HG02623 (cell line): ENCODE measurements around the gene SERTAD3.
"Not testable (repeated sequence)": the region's sequence is repeated elsewhere in the genome, so short reads cannot be mapped to it uniquely, and the experiment has no call there.

ENCODE experiments used
- ATAC-seq: cut with Tn5 transposase; IDR thresholded peaks from one replicate; pipeline ENCODE4 v1.9.1; 2021; ENCODE audit warnings: moderate library complexity; ENCODE audit not compliant: unreplicated experiment

The SERTAD3 gene

DNA sequence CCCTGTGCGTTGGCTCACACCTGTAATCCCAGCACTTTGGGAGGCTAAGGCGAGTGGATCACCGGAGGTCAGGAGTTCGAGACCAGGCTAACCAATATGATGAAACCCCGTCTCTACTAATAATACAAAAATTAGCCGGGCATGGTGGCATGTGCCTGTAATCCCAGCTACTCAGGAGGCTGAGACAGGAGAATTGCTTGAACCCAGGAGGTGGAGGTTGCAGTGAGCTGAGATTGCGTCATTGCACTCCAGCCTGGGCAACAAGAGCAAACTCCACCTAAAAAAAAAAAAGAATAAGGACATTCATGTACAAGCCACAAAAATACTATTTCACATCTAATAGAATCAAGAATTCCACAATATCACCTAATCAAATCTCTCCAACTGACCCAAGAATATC is 15.9 kb downstream of the SERTAD3 start:
- not testable (repeated sequence) for ATAC-seq

DNA sequence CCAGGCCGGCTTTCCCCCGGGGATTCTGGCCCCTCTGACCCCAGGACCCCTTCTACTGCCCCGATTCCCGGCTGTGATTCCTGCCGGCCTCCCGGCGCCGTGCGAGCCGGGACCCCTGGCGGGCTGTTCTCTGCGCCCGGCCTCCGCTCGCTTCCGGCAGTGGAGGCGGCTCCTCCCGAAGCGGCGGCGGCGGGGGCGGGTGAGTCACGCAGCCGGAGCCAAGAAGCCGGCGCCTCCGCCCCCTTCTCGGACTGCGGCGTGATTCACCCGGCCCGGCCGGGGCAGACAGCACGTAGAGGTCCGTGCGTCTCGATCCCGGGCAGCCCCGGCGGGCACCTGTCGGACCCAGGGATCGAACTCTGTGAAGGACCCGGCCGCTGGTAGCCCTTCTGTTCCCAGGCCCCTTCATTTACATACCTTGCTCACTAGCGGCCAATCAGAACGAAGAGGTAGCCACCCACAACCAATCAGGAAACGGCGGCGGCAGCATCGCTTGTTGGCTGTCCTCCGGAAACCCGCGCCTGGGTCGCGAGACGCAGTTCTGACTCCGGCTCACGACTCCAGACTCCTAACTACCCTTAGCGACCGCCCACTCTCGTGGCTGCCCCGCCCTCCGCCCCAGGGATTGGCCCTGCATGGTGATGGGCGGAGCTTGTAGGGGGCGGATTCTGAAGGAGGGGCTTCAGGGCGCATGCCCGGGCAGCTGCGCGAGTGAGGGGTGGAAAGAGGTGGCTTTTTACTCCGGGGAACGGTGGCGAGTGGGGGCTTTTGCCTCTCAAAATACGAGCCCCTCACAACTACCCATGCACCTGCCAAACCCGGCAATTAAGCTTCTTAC is 18.5 kb downstream of the SERTAD3 start, which contains the start of gene SERTAD1:
TSS of gene SERTAD1 (minus strand) at position 543 of the 838 bp plus-strand sequence. CDS start 2,446 bp downstream, outside the sequence.
- peak; percentile 73 for ATAC-seq

DNA sequence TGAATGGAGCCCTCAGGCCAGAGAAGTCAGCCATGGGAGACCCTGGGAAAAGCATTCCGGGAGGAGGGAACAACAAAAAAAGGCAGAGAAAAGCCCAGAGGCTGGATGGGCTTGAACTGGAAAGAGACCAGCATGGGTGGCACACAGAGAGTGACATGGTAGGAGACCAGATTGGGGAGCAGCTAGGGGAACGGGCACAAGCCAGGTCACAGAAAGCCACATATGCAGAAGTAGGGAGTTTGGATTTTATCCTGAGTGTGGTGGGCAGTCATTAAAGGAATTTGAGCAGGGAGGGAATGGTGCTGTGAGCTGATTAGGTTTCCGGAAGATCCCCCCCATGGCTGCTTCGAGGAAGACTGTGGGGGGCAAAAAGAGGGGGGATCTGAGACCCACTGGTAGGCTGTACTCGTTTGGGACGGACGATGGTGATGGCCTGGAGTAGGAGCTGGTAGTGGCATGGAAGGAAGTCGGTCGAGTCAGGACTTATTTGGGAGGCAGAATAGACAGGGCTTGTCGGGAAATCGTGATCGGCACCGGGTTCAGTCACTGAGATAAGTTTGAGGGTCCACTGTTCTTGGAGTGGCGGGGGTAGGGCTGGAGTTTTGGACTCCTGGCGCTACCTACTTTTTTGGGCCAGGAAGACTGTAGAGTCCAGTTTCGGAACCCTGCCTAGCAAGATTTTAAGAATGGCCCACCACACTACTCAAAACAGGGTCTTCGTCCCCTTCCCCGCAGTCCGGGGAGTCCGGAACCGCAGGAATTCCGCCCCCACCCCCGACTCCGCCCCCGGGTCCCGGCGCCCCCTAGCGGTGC is 19.3 kb downstream of the SERTAD3 start:
- ATAC-seq = no peak

DNA sequence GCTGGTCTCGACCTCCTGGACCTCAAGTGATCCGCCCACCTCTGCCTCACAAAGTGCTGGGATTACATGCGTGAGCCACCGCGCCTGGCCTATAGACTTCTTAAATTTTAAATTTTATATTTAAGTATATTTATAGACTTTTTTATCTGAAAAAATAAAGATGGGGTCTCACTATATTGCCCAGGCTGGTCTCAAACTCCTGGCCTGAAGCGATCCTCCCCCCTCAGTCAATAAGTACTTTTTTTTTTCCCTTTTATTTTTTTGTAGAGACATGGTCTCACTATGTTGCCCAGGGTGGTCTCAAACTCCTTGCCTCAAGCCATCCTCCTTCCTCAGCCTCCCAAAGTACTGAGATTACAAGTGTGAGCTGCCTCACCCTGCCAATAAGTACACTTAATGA is 20.2 kb downstream of the SERTAD3 start:
- ATAC-seq = no peak

DNA sequence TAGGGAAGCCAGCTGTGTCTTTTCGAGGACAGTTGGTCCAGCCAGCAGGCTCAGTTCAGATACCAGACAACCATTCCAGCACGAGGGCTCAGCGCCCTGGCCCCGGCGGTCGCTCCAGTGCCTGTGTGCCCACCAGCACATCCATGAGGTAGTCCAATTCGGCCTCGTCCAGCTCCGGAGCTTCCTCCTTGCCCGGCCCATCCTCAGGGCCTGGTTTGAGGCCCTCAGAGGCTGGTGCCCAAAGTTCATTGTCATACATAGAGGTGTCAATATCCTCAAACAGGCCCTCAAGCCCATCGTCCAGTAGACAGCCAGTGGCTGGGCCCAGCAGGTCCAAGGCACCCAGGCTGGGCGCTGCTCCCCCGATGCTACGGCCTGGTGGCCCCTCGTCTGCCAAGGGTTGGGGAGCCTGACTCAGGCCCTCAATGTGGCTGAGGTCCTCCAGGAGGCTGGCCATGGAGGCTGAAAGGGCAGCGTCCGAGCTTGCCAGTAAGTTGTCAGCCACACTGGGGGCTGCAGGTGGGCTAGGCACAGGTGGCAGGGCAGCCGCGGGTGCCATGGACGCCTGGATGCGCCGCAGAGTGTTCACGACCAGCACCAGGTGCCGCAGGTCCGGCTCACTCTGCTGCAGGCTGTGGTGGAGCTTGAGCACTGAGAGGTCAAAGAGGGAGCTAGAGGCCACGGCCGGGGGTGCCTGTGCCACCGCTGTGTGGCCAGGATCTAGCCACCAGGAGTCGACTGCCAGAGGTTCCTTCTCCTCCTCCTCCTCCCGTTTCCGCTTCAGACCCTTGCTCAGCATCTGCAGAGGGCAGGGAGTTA is 21.2 kb downstream of the SERTAD3 start:
- no peak for ATAC-seq

DNA sequence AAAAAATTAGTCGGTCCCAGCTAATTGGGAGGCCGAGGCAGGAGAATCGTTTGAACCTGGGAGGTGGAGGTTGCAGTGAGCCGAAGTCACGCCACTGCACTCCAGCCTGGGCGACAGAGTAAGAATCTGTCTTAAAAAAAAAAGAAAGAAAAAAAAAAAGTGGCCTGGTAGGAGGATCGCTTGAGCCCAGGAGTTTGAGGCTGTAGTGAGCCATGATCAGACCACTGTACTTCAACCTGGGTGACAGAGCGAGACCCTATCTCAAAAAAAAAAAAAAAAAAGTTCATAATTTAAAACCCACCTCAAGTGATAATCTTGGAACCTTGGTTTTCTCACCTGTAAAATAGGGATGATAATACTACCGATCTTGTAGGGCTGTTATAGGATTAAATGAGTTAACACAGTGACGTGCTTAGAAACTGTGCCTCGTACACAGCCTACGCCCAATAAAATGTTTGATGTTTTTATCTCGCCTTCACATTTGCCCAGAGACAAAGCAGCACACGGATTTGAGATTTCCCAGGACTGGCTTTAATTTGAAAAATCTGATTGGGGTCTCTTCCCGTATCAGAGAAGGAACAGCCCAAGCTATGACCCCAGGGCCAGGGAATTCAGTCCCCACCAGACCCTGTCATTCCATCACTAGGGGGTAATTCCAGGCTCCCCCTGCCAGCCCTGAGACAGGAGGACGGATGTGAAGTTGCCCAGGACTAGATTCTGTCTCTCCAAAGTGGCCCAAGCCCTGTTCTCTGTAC is 22.0 kb downstream of the SERTAD3 start:
- ATAC-seq = no peak

DNA sequence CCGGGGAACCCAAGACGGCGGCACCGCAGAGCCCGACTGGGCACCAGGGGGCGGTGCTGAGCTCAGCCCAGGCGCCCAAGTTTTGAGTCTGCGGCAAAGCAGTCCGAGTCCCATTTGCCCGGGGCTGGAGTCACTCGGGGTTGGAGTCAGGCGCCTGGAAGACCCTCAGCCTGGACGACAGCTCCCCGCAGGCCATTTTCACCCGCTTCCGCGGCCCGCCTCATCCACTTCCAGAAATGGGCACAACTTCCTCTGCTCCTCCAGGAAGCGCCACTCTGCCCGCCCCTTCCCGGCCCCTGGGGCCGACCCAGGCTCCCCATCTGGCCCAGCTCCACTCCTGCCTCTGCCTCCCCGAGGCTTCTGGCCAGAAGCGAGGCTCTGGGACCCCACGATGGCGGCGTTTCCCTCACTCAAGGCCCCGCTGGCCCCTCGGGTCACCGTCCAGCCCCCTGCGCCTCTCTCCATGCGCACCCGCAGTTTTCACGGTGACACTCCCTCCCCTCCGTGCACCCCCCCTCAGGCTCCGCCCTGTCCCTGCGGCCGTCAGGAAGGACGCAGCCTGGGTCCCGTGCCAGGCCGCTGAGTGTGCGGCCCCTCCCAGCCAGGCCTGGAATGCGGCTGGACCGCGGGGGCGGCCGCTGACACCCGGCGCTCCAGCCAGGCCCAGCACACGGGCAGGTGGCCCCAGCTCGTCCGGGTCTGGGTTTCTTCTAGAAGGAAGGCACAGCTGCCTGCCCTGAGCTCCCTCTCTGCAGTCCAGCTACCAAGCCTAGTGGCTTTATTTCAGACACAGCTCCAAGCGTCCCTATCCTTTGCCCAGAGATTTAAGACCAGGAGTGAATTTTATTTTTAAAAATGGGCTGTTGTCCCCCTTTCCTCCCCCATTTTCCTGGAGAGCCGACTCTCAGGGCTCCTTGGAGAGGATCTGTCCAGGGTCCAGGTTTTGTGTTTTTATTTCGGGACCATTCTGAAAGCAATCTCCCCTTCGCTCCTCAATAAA is 23.1 kb downstream of the SERTAD3 start:
- ATAC-seq = no peak

DNA sequence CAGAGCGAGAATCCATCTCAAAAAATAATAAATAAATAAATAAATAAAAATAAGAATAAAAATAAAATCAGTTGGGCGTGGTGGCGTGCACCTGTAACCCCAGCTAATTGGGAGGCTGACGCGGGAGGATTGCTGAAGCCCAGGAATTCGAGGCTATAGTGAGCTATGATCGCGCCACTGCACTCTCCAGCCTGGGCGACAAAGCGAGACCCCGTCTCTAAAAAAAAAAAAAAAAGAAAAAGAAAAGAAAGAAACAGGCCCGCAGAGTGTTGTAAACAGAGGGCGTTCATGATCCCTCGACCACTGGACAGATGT is 23.7 kb downstream of the SERTAD3 start:
- ATAC-seq = no peak

DNA sequence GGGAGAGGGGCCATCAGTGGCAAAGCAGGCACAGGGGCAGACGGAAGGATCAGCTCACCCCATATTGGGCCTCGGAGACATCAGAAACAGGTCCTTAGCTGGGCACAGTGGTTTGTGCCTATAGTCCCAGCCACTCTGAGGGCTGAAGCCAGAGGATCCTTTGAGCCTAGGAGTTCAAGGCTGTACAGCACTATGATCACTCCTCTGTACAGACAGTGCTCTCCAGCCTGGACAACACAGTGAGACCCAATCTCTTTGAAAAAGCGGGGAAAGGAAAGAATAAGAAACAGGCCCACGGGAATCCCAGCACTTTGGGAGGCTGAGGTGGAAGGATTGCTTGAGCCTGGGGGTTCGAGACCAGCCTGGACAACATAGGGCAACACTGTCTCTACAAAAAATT is 24.4 kb downstream of the SERTAD3 start:
- ATAC-seq = no peak

DNA sequence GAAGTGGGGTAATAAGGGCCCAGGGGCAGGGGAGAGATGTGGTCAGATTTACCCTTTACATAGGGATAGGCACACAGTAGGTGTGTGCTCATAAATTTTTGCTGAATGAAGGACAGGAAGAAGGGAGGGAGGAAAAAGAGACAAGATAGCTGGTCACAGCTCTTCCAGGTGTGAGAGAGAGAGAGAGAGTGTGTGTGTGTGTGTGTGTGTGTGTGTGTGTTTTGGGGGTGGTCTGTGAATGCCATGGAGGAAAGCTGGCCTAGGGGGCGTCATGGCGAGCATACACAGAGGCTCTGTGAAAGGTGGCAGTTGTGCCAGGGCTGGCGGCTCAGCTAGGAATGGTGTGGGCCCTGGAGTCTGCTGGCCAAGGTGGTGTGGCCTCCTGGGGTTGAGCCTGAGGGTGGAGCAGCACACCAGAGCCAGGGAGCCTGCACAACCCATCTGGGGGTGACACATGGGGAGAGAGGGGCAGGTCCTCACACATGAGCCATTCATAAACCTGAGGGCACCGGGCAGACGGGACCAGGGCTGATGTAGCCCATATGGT is 25.0 kb downstream of the SERTAD3 start:
- no peak for ATAC-seq

DNA sequence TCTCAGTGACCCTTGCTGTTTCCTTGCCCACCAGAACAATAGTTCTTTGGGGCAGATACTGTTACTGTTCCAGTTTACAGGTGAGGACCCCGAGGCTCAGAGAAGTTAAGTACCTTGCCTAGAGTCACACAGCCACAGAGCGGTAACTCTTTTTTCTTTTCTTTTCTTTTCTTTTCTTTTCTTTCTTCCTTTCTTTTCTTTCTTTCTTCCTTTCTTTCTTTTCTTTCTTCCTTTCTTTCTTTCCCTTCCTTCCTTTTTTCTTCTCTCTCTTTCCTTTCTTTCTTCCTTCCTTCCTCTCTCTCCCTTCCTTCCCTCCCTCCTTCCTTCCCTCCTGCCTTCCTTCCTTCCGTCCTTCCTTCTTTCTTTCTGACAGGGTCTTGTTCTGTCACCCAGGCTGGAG is 26.1 kb downstream of the SERTAD3 start:
- no peak for ATAC-seq

DNA sequence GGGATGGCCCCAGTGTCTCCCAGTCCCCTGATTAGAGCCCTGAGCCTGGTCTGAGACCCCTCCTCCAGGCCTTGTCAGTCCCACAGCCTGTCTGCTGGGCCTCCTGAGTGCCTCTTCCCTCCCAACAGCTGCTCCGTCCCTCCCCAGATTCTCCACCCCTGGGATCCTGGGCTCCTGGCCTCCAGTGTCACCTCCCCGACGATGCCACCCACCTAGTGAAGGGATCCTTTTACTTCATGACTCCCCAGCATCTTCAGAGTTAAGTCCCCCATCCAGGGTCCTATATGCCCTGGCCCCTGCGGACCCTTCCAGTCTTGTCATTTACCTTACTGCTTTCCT is 26.5 kb downstream of the SERTAD3 start:
- no peak for ATAC-seq

DNA sequence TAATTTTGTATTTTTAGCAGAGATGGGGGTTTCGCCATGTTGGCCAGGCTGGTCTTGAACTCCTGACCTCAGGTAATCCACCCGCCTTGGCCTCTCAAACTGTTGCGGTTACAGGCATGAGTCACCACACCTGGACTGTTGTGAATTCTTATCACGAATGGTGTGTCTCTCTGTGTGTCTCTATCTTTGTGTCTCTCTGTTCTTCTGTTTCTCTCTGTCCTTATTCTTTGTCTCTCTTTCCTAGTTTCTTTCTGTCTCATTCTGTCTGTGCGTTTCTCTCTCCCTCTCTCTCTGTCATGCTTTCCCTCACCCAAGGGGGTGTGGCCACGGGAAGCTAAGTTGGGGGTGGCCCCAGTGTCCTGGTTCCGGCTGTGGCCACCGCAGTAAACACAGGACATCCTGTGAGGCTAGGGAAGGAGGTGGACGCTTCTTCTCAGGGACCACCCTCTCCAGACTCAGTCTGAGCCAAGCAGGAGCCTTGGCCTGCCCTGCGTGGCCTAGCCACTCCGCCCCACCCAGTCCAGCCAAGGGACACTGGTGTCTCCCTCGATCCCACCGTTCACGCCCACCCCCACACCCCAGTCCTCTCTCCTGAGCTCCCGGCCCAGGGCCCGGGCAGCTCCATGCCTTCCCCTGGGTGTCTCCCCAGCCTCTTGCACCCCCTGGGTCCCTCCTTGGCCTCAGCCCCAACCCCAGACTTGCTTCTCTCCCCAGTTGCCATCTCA is 27.1 kb downstream of the SERTAD3 start:
- no peak for ATAC-seq

DNA sequence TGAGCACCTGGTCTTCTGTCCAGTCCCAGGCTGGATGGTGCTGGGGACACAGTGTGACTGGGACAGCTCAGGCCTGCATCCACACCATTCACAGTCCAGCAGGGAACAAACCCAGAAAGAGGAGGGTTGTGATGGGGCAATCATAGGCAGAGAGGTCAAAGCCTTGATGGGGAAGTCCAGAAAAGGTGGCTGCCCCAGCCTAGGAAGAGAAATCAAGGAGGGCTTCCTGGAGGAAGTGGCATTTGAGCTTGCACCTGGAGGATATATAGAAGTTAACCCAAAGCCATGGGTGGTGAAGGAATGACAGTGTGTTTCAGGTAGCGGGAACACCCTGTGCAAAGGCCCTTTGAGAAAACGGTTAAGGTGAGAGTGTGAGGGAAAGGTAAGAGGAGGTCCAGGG is 28.4 kb downstream of the SERTAD3 start:
- ATAC-seq = no peak

DNA sequence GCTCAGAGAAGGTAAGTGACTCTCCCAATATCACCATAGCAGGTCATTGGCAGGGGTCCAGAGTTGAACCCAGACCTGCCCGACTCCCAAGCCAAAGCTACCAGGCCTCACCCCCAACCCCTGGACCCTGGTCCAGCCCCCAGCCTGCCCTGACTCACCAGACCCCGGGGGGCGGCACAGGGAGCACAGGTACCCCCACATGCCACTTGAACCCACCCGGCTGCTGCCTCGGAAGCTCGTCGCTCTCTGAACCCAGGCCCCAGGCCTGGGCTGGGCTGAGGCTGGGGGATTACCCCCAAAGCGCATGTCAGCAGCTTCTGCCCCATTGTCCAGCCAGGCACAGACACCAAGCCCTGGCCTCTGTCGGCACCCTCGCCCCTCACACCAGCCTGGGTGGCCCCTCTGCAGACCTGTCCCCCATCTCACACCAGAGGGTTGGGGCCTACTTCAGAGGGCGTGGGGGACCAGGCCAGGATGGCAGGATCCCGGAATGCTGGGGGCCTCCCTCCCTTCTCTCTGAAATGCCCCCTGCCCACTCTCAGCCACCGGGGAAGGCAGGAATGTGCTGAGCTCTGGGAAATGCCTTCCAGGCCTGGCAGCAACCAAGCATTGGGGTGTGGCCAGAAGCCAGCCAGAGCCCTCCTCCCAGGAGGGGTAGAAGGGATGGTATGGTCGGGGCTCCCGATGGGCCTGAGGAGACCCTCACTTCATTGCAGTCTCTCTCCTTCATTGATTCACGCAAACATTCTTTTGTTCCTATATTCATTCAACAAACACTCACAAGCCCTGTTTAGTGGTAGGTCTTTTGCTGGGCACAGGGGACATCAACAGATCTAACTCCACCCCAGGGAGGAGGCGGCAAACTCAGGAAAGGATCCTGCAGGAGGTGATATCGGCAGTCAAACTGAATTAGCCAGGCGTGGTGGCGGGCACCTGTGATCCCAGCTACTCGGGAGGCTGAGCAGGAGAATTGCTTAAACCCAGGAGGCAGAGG is 29.3 kb downstream of the SERTAD3 start:
- ATAC-seq = no peak

DNA sequence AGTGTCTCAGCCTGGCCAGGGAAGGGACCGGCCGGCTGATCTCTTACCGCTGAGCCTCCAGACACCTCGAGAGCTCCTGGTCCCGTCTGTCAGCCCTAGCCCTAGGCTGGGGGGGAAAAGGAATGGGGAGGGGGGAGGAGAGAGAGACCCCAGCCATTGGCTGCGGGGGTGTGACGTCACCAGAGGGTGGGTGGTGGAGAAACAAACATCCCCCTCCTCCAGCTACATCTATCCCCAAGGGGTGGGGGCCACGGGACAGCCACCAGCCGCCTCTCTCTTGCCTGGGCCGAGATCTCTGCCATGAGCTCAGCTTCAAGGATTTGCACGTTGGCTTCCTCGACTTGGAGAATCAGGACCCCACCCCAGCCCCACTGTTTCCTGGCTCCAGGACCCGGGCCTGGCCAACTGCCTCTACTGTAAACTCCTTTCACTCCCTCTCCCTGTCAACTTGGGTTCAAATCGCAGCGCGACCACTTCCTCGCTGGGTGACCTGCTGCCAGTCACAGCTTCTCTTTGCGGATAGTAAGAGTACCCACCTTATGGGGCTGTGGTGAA is 30.8 kb downstream of the SERTAD3 start, which contains the start of gene PRX:
TSS of gene PRX (minus strand) at position 88 of the 555 bp plus-strand sequence. CDS start 5,446 bp downstream, outside the sequence.
- ATAC-seq = no peak

DNA sequence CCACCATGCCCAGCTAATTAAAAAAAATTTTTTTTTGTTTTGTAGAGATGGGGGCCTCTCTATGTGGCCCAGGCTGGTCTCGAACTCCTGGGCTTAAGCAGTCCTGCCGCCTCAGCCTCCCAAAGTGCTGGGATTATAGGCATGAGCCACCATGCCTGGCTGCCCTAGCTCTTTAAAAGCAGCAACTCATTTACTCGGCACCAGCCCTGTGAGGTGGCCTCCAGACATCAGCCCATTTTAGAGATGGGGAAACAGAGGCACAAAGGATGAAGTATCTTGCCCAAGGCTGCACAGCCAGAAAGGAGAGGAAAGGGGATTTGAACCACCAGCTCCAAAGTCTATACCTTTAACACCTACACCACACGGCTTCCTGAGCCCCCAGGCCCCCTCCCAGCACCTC is 31.3 kb downstream of the SERTAD3 start:
- no peak for ATAC-seq
